GM23338 (cell line): ENCODE results near the gene BNC2.

Source experiments
- CREB1 ChIP-seq: fragments of 250-450 bp; sonication (Bioruptor Pico); IDR thresholded peaks from 2 replicates; pipeline ENCODE4 v1.5.0; 2020; ENCODE audit warnings: low read depth, mild to moderate bottlenecking, moderate library complexity
- CTCF ChIP-seq, 2 experiments: fragments of 200-600 bp in 1 of 2; sonication (generic) in 1 of 2; conservative IDR thresholded peaks; 2 replicates each; pipeline versions ENCODE4 v1.5.1 to v1.6.1; 2016 to 2017; ENCODE audit warnings: antibody characterized with exemption in 2 of 2, low read depth in 2 of 2, mild to moderate bottlenecking in 2 of 2, moderate library complexity in 1 of 2
- EZH2 ChIP-seq: fragments of 200-600 bp; sonication (generic); IDR thresholded peaks from one replicate; pipeline ENCODE4 v1.8.0; 2017; ENCODE audit warnings: antibody characterized with exemption, mild to moderate bottlenecking, low read depth; ENCODE audit not compliant: unreplicated experiment
- EZH2phosphoT487 ChIP-seq: fragments of 200-600 bp; sonication (generic); IDR thresholded peaks from one replicate; pipeline ENCODE4 v1.8.1; 2018; ENCODE audit warnings: antibody characterized with exemption; ENCODE audit not compliant: unreplicated experiment
- JUNB ChIP-seq: IDR thresholded peaks from one replicate; pipeline ENCODE4 v1.6.1; 2016; ENCODE audit warnings: antibody characterized with exemption; ENCODE audit not compliant: unreplicated experiment
- NANOG ChIP-seq: IDR thresholded peaks from 2 replicates; pipeline ENCODE4 v1.6.1; 2016; ENCODE audit warnings: antibody characterized with exemption, borderline replicate concordance
- POLR2AphosphoS5 ChIP-seq: IDR thresholded peaks from 2 replicates; pipeline ENCODE4 v1.6.1; 2016; ENCODE audit warnings: antibody characterized with exemption, low read depth
- REST ChIP-seq: IDR thresholded peaks from one replicate; pipeline ENCODE4 v1.6.1; 2018; ENCODE audit warnings: antibody characterized with exemption; ENCODE audit not compliant: unreplicated experiment
- ZNF114 ChIP-seq: fragments of 250-450 bp; sonication (Bioruptor Pico); IDR thresholded peaks from 2 replicates; pipeline ENCODE4 v1.5.0; 2020; ENCODE audit warnings: mild to moderate bottlenecking, moderate library complexity
- ZNF331 ChIP-seq: fragments of 250-450 bp; sonication (Bioruptor Pico); IDR thresholded peaks from 2 replicates; pipeline ENCODE4 v1.5.0; 2020; ENCODE audit warnings: low read depth, mild to moderate bottlenecking, moderate library complexity
- ZNF462 ChIP-seq: fragments of 250-450 bp; sonication (Bioruptor Pico); IDR thresholded peaks from 2 replicates; pipeline ENCODE4 v1.5.0; 2020; ENCODE audit warnings: mild to moderate bottlenecking, moderate library complexity
- TF ChIP-seq, protein P1 (sequence below): IDR thresholded peaks from 2 replicates; pipeline ENCODE4 v1.6.1; 2016; ENCODE audit warnings: antibody characterized with exemption

DNA sequence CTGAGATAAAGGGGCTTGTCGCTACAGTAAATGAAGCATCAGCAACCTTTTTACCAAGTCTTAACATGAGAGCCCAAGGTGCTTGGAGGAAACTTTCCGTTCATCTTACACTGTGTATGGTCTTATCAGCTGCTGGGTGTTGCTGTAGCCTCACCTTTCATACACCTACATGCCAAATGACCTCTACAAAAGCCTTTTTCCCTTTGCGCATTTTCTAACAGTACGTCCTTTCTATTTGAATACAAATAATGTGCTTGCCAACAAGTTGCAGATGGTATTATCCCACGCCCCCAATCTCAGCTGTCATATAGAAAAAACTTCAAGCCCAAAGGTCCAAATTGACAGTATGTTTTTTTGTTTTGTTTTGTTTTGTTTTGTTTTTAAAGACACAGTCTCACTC, 96.9 kb downstream of the BNC2 start:
- TF ChIP-seq EZH2phosphoT487 (no peak), CTCF (conservative IDR thresholded peaks at IDR 0.05; ENCODE audit: low read depth in 2 of 2) (no peak), EZH2 (no peak), JUNB (no peak), REST (no peak), POLR2AphosphoS5 (no peak), CREB1 (CRISPR knock-in tag) (no peak), ZNF462 (CRISPR knock-in tag) (no peak), ZNF331 (CRISPR knock-in tag) (no peak), ZNF114 (CRISPR knock-in tag) (no peak), NANOG (no peak)
- TF ChIP-seq, protein P1, sequence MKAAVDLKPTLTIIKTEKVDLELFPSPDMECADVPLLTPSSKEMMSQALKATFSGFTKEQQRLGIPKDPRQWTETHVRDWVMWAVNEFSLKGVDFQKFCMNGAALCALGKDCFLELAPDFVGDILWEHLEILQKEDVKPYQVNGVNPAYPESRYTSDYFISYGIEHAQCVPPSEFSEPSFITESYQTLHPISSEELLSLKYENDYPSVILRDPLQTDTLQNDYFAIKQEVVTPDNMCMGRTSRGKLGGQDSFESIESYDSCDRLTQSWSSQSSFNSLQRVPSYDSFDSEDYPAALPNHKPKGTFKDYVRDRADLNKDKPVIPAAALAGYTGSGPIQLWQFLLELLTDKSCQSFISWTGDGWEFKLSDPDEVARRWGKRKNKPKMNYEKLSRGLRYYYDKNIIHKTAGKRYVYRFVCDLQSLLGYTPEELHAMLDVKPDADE, result no peak
